MG63 (cell line): ENCODE data around the gene EMP1. TPM values are rescaled to one million over a fixed set of nuclear protein-coding genes. Genes with fewer than 3 reads are reported as not detected.
A peak's percentile ranks its signal among the peaks of the same experiment; 100 is the strongest.

Source experiments
- DNase-seq: peaks from one replicate; pipeline ENCODE4 v3.0.0-alpha.2; 2020
- H3K27me3 ChIP-seq: fragments of 250-450 bp; sonication (Bioruptor Pico); 2 replicates; pipeline ENCODE4 v1.5.1; 2020; ENCODE audit warnings: mild to moderate bottlenecking, moderate library complexity
- H3K36me3 ChIP-seq: fragments of 250-450 bp; sonication (Bioruptor Pico); 2 replicates; pipeline ENCODE4 v1.5.1; 2020; ENCODE audit warnings: mild to moderate bottlenecking, moderate library complexity
- H3K4me3 ChIP-seq: fragments of 250-450 bp; sonication (Bioruptor Pico); 2 replicates; pipeline ENCODE4 v1.5.1; 2020; ENCODE audit warnings: mild to moderate bottlenecking, moderate library complexity
- H3K9me3 ChIP-seq: fragments of 250-450 bp; sonication (Bioruptor Pico); 2 replicates; pipeline ENCODE4 v1.5.1; 2020; ENCODE audit warnings: mild to moderate bottlenecking, moderate library complexity
- total RNA-seq: library from RNA; depleted of rRNA; stranded (reverse); fragments of >200 nt; shearing (Covaris generic); gene quantifications from 2 replicates; pipeline ENCODE4 v1.2.3, GENCODE V29; 2014; ENCODE audit warnings: low replicate concordance; rRNA removed

The EMP1 gene
- 55.7 and 326 TPM in 2 replicates for total RNA-seq

- no peaks in the 10 kb centered on the region for H3K27me3 ChIP-seq
These were observed at the start of gene EMP1 for GRCh38 chr12:13196130-13196921. Gene EMP1, plus strand, starts transcription at chr12:13196726. Its CDS starts 14,785 bp downstream, at chr12:13211511.

GRCh38 chr12:13147688-13148484 lies 48.6 kb upstream of the EMP1 start:
- no peak for DNase-seq
- Histone ChIP-seq H3K36me3 (no peaks in the 10 kb centered on the region), H3K27me3 (no peaks in the 10 kb centered on the region), H3K9me3 (no peaks in the 10 kb centered on the region), H3K4me3 (no peak overlapping the region)

More at GRCh38 chr12:13196130-13196921, at the start of gene EMP1:
- Histone ChIP-seq H3K36me3 (peaks cover 19% of the 10 kb centered on the region), H3K9me3 (no peaks in the 10 kb centered on the region), H3K4me3 (peak within 1 kb of the TSS; percentile 75)
- peak; percentile 98 for DNase-seq

- no peak for DNase-seq
- no peaks in the 10 kb centered on the region for H3K36me3 ChIP-seq
- H3K9me3 ChIP-seq, result no peaks in the 10 kb centered on the region
- H3K4me3 ChIP-seq, result no peak overlapping the region
- H3K27me3 ChIP-seq, result no peaks in the 10 kb centered on the region
These were observed 48.1 kb upstream of the EMP1 start for GRCh38 chr12:13148485-13148847.

GRCh38 chr12:13149411-13149810 lies 47.1 kb upstream of the EMP1 start:
- DNase-seq, result no peak
- H3K27me3 ChIP-seq, result no peaks in the 10 kb centered on the region
- H3K36me3 ChIP-seq, result no peaks in the 10 kb centered on the region
- H3K9me3 ChIP-seq, result no peaks in the 10 kb centered on the region
- no peak overlapping the region for H3K4me3 ChIP-seq

GRCh38 chr12:13152281-13152680 lies 44.2 kb upstream of the EMP1 start:
- no peaks in the 10 kb centered on the region for H3K9me3 ChIP-seq
- no peak overlapping the region for H3K4me3 ChIP-seq
- no peaks in the 10 kb centered on the region for H3K27me3 ChIP-seq
- DNase-seq, result no peak
- H3K36me3 ChIP-seq, result no peaks in the 10 kb centered on the region

- H3K27me3 ChIP-seq, result no peaks in the 10 kb centered on the region
- H3K4me3 ChIP-seq, result no peak overlapping the region
- no peaks in the 10 kb centered on the region for H3K36me3 ChIP-seq
- DNase-seq, result no peak
- H3K9me3 ChIP-seq, result no peaks in the 10 kb centered on the region
These were observed 43.8 kb upstream of the EMP1 start for GRCh38 chr12:13152756-13153155.

GRCh38 chr12:13153180-13153579 lies 43.3 kb upstream of the EMP1 start:
- DNase-seq, result no peak
- Histone ChIP-seq H3K36me3 (no peaks in the 10 kb centered on the region), H3K27me3 (no peaks in the 10 kb centered on the region), H3K9me3 (no peaks in the 10 kb centered on the region), H3K4me3 (no peak overlapping the region)

GRCh38 chr12:13154027-13154538 lies 42.4 kb upstream of the EMP1 start:
- H3K4me3 ChIP-seq, result no peak overlapping the region

GRCh38 chr12:13154831-13155230 lies 41.7 kb upstream of the EMP1 start:
- no peak for DNase-seq
- H3K27me3 ChIP-seq, result no peaks in the 10 kb centered on the region

More at GRCh38 chr12:13154027-13154538, 42.4 kb upstream of the EMP1 start:
- Histone ChIP-seq H3K36me3 (no peaks in the 10 kb centered on the region), H3K27me3 (no peaks in the 10 kb centered on the region), H3K9me3 (no peaks in the 10 kb centered on the region)
- DNase-seq, result peak; percentile 40

GRCh38 chr12:13156277-13156676 lies 40.2 kb upstream of the EMP1 start:
- H3K4me3 ChIP-seq, result no peak overlapping the region
- H3K36me3 ChIP-seq, result no peaks in the 10 kb centered on the region
- H3K27me3 ChIP-seq, result no peaks in the 10 kb centered on the region
- H3K9me3 ChIP-seq, result no peaks in the 10 kb centered on the region
- DNase-seq, result no peak

More at GRCh38 chr12:13154831-13155230, 41.7 kb upstream of the EMP1 start:
- no peaks in the 10 kb centered on the region for H3K9me3 ChIP-seq
- H3K36me3 ChIP-seq, result no peaks in the 10 kb centered on the region
- no peak overlapping the region for H3K4me3 ChIP-seq

GRCh38 chr12:13161172-13161571 lies 35.4 kb upstream of the EMP1 start:
- no peak for DNase-seq
- no peak overlapping the region for H3K4me3 ChIP-seq
- H3K36me3 ChIP-seq, result no peaks in the 10 kb centered on the region
- no peaks in the 10 kb centered on the region for H3K9me3 ChIP-seq
- no peaks in the 10 kb centered on the region for H3K27me3 ChIP-seq

GRCh38 chr12:13162904-13163303 lies 33.6 kb upstream of the EMP1 start:
- no peak for DNase-seq

GRCh38 chr12:13163868-13164635 lies 32.5 kb upstream of the EMP1 start:
- H3K9me3 ChIP-seq, result peaks cover 4% of the 10 kb centered on the region
- no peaks in the 10 kb centered on the region for H3K36me3 ChIP-seq
- no peaks in the 10 kb centered on the region for H3K27me3 ChIP-seq
- no peak for DNase-seq
- H3K4me3 ChIP-seq, result no peak overlapping the region

More at GRCh38 chr12:13162904-13163303, 33.6 kb upstream of the EMP1 start:
- no peak overlapping the region for H3K4me3 ChIP-seq
- no peaks in the 10 kb centered on the region for H3K36me3 ChIP-seq
- H3K27me3 ChIP-seq, result no peaks in the 10 kb centered on the region
- peaks cover under 1% of the 10 kb centered on the region for H3K9me3 ChIP-seq

- no peak overlapping the region for H3K4me3 ChIP-seq
- no peaks in the 10 kb centered on the region for H3K27me3 ChIP-seq
- H3K36me3 ChIP-seq, result no peaks in the 10 kb centered on the region
- peaks cover 4% of the 10 kb centered on the region for H3K9me3 ChIP-seq
- DNase-seq, result no peak
These were observed 31.5 kb upstream of the EMP1 start for GRCh38 chr12:13164921-13165616.

- DNase-seq, result peak; percentile 86
- no peak overlapping the region for H3K4me3 ChIP-seq
- H3K9me3 ChIP-seq, result peaks cover 4% of the 10 kb centered on the region
- no peaks in the 10 kb centered on the region for H3K27me3 ChIP-seq
- no peaks in the 10 kb centered on the region for H3K36me3 ChIP-seq
These were observed 30.9 kb upstream of the EMP1 start for GRCh38 chr12:13165617-13166041.

GRCh38 chr12:13167226-13167625 lies 29.3 kb upstream of the EMP1 start:
- peaks cover 4% of the 10 kb centered on the region for H3K9me3 ChIP-seq
- H3K36me3 ChIP-seq, result no peaks in the 10 kb centered on the region
- no peaks in the 10 kb centered on the region for H3K27me3 ChIP-seq
- DNase-seq, result no peak
- no peak overlapping the region for H3K4me3 ChIP-seq
